ENCODE measurements around the gene ITLN1. TPM values are rescaled to one million over a fixed set of nuclear protein-coding genes. Genes with fewer than 3 reads are reported as not detected.
"Not testable (repeated sequence)": the region's sequence is repeated elsewhere in the genome, so short reads cannot be mapped to it uniquely, and the experiment has no call there.

Gene ITLN1
- total RNA-seq, 1 donor from 2014 or later = 2.2 TPM

GRCh38 chr1:160904783-160905616 is 20.0 kb upstream of the ITLN1 start:
- Histone ChIP-seq H3K27me3 (no peaks in the 10 kb centered on the region), H3K27ac (peak overlapping the region in 1 of 2 donors; percentile 13), H3K4me1 (peaks cover 0 to 3% of the 10 kb centered on the region in 2 donors), H3K9me3 (no peaks in the 10 kb centered on the region), H3K36me3 (no peaks in the 10 kb centered on the region), H3K4me3 (no peak overlapping the region)
- TF ChIP-seq CTCF (IDR thresholded peaks at IDR 0.05) = no peak
- DNase-seq (ENCODE audit: low spot score in 2 of 2) = no peak
- intact Hi-C loops (cut with DNase I) = no loop called here

GRCh38 chr1:160902251-160902650 is 17.3 kb upstream of the ITLN1 start:
- intact Hi-C loops (cut with DNase I); DNase-seq (ENCODE audit: low spot score in 2 of 2); H3K4me3 ChIP-seq; H3K9me3 ChIP-seq; H3K36me3 ChIP-seq; H3K4me1 ChIP-seq; H3K27ac ChIP-seq; H3K27me3 ChIP-seq: not testable (repeated sequence)

GRCh38 chr1:160901768-160902167 is 16.8 kb upstream of the ITLN1 start:
- H3K27me3 ChIP-seq = no peaks in the 10 kb centered on the region
- no peaks in the 10 kb centered on the region for H3K36me3 ChIP-seq
- no peak overlapping the region for H3K27ac ChIP-seq
- H3K4me1 ChIP-seq = no peaks in the 10 kb centered on the region
- no peak for TF ChIP-seq CTCF (IDR thresholded peaks at IDR 0.05)
- H3K9me3 ChIP-seq = no peaks in the 10 kb centered on the region
- intact Hi-C loops (cut with DNase I) = no loop called here
- no peak overlapping the region for H3K4me3 ChIP-seq
- DNase-seq (ENCODE audit: low spot score in 2 of 2) = no peak

DNA sequence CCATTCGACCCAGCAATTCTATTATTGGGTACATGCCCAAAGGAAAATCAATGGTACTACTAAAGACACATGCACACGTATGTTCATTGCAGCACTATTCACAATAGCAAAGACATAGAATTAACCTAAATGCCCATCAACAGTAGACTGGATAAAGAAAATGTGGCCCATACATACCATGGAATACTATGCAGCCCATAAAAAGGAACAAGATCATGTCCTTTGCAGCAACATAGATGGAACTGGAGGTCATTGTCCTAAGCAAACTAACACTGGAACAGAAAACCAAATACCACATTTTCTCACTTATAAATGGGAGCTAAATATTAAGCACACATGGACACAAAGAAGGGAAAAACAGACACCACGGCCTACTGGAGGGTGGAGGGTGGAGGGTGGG is 15.7 kb upstream of the ITLN1 start:
- H3K36me3 ChIP-seq; intact Hi-C loops (cut with DNase I); H3K4me3 ChIP-seq; H3K27ac ChIP-seq; DNase-seq (ENCODE audit: low spot score in 2 of 2); H3K4me1 ChIP-seq; H3K27me3 ChIP-seq; H3K9me3 ChIP-seq: not testable (repeated sequence)

GRCh38 chr1:160894368-160895135 is 9.6 kb upstream of the ITLN1 start:
- H3K4me3 ChIP-seq; H3K9me3 ChIP-seq; intact Hi-C loops (cut with DNase I); H3K27me3 ChIP-seq; H3K36me3 ChIP-seq; H3K27ac ChIP-seq; DNase-seq (ENCODE audit: low spot score in 2 of 2); H3K4me1 ChIP-seq: not testable (repeated sequence)

DNA sequence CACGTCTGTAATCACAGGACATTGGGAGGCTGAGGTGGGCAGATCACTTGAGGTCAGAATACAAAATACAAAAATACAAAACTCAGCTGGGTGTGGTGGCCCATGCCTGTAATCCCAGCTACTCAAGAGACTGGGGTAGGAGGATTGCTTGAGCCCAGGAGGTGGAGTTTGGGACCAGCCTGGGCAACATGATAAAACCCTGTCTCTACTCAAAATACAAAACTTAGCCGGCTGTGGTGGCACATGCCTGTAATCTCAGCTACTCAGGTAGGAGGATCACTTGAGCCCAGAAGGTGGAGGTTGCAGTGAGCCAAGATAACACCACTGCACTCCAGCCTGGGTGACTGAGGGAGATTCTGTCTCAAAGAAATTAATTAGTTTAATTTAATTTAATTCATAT is 6.5 kb upstream of the ITLN1 start:
- no peak overlapping the region for H3K27ac ChIP-seq
- intact Hi-C loops (cut with DNase I) = no loop called here
- H3K27me3 ChIP-seq = no peaks in the 10 kb centered on the region
- TF ChIP-seq CTCF (IDR thresholded peaks at IDR 0.05) = no peak
- no peak for DNase-seq (ENCODE audit: low spot score in 2 of 2)
- no peaks in the 10 kb centered on the region for H3K9me3 ChIP-seq
- H3K4me1 ChIP-seq = no peaks in the 10 kb centered on the region
- H3K36me3 ChIP-seq = no peaks in the 10 kb centered on the region
- no peak overlapping the region for H3K4me3 ChIP-seq

- no peak for DNase-seq (ENCODE audit: low spot score in 2 of 2)
- Histone ChIP-seq H3K27ac (no peak overlapping the region), H3K9me3 (no peaks in the 10 kb centered on the region), H3K4me1 (no peaks in the 10 kb centered on the region), H3K36me3 (no peaks in the 10 kb centered on the region), H3K4me3 (no peak overlapping the region), H3K27me3 (no peaks in the 10 kb centered on the region)
- no peak for TF ChIP-seq CTCF (IDR thresholded peaks at IDR 0.05)
- intact Hi-C loops (cut with DNase I) = no loop called here
These were observed 3.9 kb upstream of the ITLN1 start for GRCh38 chr1:160888926-160889325.
